NCI-H2196 treated with DMSO at 0.1 percent for 48 hours (cell line): ENCODE data around the gene CALN1.

ENCODE experiments used
- DNase-seq: peaks from one replicate; lab custom pipeline; 2025; ENCODE audit not compliant: unreplicated experiment; lab: John Stamatoyannopoulos, UW

Gene CALN1

DNA sequence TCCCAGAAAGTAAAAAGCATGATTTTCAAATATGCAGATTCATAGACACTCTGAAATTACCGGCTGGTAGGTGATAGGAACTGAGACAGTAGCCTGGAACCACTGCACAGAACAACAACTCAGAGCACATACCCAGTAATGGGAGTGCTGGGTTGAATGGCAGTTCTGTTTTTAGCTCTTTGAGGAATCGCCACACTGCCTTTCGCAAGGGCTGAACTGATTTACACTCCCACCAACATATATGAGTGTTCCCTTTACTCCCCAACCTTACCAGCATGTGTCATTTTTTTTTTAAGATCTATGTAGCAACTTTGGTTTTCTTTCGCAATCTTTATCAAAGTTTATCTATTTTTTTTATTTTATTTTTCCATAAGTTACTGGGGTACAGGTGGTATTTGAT, 358.8 kb downstream of the CALN1 start:
- DNase-seq, result no peak

DNA sequence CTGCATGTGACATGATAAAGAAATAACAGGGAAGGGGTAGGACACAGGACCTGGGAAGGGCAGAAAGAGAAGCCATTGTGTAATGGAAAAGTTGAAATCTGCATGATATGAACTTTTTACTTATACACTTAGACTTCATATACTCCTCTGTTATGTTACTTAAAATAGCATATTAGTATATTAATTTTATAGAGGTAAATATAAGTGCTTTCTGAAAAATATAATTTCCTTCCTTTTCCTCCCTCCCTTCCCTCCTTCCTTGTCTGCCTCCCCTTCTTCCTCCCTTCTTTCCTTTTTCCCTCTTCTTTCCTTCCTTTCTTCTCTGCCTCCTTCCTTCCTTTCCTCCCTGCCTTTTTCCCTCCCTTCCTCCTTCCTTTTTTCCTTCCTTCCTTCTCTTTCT, 363.7 kb downstream of the CALN1 start:
- no peak for DNase-seq

DNA sequence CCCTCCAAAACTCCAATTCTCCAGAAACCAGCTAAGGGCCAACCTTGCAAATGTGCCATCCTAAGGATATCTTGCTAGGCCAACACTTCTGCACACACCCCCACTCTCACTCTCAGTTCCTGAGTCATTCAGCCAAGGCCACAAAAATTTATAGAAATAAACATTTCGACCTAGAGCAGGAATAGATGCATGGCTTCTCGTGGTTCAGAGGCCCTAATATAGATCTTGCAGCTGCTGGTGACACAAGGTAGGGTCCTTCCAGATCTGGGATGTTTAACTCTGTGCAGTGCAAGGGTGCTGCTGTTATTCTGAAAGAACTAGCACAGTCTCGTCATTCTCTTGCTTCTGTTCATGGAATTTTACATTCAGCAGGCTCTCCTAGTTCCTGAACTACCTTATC, 369.3 kb downstream of the CALN1 start:
- DNase-seq, result no peak

DNA sequence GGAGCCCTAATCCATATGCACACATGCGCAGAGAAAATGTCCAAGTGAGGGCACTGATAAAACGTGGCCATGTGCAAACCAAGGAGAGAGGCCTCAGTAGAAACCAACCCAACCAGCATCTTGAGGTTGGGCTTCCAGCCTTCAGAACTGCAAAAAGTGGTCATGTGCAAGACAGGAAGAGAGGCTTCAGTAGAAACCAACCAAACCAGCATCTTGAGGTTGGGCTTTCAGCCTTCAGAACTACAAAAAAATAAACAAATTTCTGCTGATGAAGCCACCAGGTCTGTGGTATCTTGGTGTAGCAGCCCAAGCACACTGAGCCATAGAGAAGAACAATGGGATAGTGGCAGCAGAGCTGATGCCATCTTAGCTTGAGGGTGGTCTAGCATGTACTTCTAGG, 371.5 kb downstream of the CALN1 start:
- no peak for DNase-seq

DNA sequence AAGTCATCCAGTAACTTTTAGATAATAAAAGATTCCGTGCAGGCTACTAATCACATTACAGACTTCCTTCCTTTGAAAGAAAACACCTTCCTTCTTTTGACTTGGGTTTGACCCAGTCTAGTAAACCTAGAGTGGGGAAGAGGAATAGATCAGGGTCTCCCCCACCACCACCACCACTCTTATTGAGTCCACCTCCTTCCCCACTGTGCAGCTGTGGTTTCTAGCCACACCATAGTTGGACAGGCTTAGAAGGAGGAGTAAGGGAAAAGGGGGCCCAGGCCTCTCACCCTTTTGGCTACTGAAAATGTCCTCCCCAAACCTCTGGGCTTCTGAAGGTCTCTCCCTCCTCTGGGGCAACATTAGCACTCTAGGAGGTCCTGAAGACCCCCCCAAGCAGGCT, 372.7 kb downstream of the CALN1 start:
- DNase-seq, result no peak

DNA sequence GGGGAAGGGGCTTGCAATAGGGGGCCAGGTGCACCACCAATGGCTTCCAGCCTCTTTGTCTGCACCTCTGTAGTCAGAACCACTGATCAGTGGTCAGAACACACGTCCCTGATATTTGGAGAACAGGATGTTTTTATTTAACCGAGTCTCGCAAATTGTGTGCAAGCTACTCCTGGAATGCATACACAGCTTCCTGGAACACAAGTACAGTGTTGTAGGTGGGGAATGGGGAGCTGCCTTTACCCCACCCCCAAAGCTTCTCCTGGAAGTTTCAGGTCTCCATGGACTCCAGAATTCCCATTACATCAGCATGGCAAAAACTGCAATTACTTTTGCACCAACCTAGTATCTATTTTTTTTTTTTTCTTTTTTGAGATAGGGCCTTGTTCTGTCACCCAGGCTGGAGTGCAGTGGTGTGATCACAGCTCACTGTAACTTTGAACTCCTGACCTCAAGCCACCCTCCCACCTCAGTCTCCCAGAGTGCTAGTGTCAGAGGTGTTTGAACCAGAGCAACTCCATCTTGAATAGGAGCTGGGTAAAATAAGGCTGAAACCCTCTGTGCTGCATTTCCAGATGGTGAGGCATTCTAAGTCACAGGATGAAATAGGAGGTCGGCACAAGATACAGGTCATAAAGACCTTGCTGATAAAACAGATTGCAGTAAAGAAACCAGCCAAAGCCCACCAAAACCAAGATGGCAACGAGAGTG, 374.0 kb downstream of the CALN1 start:
- no peak for DNase-seq

DNA sequence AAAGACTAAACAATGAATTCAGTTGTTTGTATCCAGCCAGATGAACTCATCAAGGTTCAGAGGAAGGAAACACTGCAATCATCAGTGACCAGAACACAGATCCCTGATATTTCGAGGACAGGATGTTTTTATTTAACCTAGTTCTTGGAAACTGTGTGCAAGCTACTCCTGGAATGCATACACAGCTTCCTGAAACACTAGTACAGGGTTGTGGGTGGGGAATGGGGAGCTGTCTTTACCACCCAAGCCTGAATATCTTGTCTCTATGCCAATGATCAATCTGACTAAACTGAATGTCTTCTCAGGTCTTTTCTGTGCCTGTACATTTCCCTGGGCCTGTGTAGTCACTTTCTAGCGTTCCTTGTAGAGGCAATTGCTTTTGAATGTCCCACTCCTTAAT, 374.6 kb downstream of the CALN1 start:
- DNase-seq, result no peak

DNA sequence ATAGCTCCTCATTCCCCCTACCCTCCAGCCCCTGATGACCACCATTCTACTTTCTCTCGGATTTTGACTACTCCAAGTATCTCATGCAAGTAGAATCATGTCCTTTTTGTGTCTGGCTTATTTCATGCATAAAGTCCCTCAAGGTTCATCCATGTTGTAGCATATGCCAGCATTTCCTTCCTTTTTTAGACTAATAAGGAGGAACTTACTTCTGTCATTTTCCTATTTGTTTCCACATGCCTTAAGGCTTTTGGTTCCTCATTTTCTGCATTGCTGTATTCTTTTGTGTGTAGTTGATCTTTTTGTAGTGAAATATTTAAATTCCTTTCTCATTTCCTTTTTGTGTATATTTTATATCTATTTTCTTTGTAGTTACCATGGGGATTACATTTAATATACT, 376.9 kb downstream of the CALN1 start:
- no peak for DNase-seq

DNA sequence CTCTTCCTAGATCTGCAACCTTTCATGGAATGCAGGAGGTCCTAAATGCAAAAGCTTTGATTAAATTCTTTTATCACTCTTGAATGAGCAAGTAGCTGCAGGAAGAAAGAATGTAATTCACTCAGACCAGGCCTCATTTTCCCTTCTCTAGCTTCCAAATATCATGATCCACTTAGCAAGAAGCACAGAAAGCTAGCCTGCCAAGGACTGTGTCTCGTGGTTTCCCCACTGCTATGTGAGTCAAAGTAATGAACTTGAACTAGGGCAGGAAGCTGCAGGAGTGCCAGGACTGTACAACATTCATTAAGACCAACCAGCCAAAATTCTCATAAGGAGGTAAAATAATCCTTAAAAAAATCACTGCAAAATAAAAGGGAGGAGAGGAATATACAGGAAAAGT, 379.2 kb downstream of the CALN1 start:
- DNase-seq, result no peak

DNA sequence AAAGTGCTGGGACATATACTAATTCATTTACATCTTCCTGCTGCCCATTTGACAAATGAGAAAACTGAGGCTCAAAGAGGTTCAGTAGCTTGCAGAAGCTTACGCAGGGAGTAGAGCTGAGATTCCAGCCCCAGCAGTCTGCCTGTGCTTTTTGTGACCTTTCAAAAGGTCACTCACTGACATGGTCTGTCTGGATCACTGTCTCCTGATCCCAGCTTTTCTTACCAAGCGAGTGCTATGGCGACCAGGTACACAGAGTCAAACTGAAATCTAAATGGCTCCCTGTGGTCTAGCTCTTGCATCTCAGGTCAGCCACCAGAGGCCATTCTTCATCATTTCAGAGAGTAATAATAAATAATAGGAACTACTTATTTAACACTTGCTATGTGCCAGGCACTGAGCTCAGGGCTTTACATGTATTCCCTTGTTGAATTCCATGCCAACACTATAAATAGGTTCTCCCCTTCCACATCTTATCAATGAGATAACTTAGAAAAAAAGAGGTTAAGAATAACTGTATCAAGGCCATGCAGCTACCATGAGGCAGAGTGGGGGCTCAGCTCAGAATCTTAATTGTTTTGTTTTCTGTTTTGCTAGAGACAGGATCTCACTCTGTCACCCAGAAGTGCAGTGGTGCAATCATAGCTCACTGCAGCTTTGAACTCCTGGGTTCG, 381.0 kb downstream of the CALN1 start:
- DNase-seq, result no peak

DNA sequence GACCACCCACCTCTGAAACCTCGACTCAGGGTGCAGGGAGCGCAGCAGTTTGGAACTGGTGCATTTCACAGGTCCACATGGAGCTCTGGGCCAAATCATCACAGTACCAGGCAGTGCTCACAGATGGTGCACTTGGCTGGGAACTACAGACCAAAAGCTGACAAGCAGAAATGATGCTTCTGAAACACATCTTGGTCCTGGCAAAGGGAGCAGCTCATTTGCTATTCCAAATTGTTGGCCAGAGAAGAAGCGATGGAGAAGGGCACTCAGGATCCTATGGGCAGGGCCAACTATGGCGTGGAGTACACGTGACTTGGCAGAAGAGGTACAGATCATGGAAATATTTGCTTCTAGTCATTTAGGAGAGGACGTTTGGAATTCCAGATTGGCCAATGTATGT, 383.9 kb downstream of the CALN1 start:
- no peak for DNase-seq

DNA sequence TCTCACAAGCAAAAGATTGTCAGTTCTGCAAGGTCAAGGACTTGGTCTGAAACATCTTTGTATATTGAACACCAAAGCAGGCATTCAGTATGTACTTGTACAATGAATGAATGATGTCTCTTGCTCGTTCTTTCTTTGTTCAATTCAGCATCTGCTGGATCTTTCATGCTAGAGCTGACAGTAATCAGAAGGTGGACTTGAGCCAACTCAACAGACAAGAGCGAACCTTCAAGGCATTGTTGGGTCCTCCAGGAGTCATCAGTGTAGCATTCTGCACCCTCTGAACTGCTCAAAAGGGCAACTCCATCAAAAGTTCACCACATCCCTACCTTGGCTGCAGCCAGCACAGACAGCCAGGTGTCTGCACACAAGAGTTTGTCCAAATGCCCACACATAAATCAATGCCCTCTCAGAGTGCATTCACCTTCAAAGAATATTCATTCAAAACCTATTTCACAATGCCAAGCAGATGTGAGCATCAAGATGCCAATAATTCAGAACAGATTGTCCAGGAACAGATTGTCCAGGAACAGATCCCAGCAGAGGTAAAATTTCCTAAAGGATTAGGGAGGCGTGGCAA, 386.7 kb downstream of the CALN1 start:
- no peak for DNase-seq

DNA sequence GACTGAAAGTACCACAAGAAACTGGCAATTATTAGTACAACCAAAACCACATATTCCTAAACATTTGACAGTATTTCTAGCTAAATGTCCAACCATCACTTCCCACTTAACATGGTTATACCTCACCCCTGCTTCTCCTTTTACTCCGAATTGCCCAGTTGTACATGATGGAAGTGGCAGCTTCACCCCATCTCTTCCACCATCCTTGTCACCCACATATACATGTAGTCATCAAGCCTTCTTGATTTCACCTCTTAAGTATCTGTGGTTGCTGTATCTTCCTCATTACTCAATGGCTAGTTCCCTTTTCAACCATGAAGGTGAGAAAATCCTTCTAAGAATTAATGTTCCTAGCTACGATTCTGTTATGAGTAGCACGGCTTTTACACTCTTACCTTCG, 388.2 kb downstream of the CALN1 start:
- no peak for DNase-seq

DNA sequence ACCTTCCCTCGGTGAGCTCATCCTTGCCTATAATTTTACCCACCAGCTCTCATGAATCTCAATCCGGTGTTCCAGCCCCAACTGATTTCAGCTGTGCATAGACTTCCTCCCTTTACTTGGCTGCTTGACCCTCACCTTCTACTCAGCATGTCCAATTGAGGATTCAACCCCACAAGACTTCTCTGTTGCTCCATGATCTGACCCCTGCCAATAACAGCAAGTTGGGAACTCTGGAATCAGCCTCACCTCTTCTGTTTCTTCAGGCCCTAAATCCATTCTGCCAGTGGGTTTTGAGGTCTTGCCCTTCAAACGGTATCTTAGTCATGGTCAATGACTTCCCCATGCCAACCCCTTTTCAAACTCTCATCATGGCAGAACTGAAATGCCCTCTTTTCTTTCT, 390.4 kb downstream of the CALN1 start:
- DNase-seq, result no peak

DNA sequence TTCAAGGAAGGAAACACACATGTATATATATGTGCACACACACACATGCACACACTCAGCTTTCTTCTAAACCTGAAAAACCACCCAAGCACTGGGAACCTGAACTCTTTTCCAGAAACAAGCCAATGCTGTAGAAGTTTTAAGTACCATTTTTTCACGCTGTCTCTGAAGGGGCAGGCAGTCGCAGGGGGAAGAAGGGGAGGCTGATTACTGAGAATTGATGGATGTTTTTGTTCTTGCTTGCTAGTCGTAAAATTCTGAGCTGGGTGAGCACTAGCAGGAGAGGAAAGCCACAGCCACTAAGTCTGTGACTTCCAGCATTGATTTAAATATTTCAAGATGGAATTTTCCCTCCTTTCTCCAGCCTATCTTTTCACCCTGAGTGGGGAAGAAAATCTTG, 391.8 kb downstream of the CALN1 start:
- no peak for DNase-seq

DNA sequence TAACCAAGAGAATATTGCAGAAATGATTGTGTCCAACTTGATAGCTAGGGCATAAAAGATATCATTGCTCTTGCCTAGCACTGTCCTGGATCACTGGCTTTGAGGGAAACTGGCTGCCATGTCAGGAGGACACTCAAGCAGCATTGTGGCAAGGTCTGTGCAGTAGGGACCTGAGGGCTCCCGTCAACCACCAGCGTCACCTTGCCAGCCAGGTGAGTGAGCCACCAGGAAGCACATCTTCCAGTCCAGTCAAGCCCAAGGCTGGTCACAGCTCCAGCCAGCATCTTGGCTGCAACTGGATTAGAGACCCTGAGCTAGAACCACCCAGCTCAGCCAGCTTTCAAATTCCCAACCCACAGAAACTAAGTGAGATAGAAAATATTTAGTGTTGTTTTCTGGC, 392.7 kb downstream of the CALN1 start:
- no peak for DNase-seq

DNA sequence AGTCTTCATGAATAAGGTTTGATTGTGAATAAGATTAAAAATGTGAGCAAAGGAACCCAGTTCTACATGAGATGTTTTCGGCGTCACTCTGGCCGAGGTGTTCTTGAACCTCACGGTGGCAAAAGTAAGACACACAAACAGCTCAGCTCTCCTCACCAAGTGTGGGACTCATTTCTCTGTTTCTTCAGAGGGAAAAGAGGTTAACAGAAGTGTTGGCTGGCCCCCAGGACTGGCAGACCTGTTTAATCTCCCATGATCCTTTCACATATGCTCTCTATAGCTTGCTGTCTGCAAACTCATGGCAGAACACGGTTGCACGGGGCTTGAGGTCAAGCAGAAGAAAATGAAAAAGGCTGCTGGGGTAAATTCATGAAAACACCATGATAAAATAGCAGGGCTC, 394.4 kb downstream of the CALN1 start:
- no peak for DNase-seq

DNA sequence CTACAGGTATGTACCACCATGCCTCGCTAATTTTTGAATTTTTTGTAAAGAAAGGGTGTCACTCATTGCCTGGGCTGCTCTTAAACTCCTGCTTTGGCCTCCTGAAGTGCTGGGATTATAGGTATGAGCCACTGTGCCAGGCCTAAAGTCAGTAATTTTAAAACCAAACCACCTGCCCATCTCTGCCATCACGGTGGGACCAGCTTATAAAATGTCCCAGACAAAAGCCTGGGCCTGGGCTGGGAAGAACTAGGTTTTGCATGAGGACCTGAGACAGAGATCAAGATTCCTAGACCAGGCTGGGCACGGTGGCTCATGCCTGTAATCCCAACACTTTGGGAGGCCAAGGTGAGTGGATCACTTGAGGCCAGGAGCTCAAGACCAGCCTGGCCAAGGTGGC, 395.6 kb downstream of the CALN1 start:
- no peak for DNase-seq

DNA sequence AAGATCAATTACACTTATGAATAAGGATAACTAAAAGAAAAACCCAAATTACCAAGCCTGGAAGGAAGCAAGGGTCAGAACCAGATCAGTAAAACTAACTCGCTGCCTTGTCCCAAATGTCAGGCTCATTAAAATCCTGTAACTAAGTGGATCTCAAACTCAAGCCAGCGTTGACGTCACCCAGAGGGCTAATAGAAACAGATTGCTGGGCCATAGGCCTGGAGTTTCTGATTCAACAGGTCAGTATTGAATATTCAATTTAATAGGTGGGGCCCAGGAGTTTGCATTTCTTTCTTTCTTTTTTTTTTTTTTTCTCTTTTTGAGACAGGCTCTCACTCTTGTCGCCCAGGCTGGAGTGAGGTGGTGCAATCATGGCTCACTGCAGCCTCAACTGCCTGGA, 397.0 kb downstream of the CALN1 start:
- no peak for DNase-seq

DNA sequence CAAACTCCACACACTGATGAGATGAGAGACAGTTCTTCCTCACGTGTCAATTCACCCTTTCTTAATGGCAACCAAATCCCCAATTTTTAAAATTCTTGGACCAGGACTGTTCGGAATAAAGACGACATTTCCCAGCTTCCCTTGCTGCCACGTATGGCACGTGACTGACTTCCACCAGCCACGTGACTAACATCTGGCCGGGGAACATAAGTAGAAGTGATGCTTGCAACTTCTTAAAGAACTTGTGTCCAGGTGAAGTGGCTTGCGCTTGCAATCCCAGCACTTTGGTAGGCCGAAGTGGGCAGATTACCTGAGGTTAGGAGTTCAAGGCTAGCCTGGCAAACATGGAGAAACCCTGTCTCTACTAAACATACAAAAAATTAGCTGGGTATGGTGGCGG, 405.1 kb downstream of the CALN1 start:
- DNase-seq, result no peak

DNA sequence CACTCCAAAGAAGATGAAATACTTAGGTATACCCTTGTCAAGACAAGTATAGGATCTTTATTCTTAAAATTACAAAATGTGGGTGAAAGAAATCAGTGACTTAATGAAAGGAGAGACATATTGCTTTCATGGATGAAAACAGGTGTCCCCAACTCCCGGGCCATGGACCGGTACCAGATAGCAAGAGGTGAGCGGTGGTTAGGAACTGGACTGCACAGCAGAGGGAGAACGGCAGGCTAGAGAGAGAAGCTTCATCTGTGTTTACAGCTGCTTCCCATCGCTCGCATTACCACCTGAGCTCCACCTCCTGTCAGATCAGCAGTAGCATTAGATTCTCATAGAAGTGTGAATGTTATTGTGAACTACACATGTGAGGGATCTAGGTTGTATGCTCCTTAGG, 408.9 kb downstream of the CALN1 start:
- no peak for DNase-seq

DNA sequence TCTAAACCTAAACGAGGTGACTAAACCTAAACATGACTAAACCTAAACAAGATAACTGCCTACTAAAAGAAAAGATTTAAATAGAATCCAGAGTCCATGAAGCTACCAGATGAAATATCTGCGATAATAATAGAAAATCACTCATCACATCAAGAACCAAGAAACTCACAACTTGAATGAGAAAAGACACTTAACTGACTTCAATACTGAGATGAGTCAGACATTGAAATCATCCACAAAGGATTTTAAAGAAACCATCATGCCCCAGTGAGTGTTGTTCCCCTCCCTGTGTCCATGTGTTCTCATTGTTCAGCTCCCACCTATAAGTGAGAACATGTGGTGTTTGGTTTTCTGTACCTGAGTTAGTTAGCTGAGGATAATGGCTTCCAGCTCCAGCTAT, 416.0 kb downstream of the CALN1 start:
- DNase-seq, result no peak

DNA sequence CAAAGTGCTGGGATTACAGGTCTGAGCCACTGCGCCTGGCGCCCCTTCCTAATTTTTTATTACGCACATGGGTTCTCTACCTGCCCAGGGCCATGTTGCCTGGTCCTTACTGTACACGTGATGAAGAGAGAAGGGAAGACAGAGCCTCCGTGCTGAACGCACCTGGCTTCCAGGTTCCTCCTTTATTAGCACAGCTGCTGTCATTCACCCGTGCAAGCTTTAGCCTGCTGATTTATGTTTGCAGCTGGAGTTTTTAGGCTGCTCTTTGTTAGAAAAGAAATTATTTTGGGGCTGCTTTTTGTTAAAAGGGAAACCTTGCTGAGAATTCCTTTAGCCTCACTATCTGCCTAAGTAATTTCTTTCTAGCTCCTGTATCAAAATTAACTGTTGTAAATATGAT, 417.0 kb downstream of the CALN1 start:
- no peak for DNase-seq
